Measurements from ENCODE around the gene GRB10.

DNA sequence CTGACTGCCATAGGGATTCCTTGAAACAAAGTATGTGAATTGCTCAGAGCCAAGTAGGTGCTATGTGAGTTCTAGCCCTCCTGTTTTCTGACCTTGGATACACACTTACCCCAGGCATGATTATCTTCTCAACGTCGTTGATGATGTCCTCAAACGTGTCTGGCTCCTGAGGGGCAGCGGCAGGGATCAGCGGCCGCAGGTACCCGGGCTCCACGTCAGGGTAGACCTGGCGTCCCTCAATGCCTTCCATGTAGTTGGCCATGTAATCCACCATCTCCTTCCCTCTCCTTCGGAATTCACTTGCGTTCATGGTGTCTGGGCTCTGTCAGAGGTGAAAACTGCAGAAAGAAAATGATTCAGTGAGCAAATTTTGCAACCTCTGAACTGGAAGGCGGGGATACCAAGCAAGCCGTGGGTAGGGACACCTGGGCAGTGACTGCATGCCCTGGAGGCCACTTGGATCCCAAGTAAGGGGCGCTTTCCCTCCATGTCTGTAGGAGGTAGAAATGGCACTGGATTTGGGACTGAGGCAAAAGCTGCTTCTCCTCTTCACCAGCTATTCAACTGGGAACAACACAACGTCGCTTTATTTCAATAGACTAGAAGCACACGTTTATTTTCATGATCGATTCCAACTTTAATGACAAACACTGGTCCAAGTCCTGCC is 238.8 kb downstream of the GRB10 start:
- TF ChIP-seq TAF1 (IDR thresholded peaks at IDR 0.05; ENCODE audit: low read depth, low read length) (no peak), PAX5 (IDR thresholded peaks at IDR 0.05; ENCODE audit: insufficient read depth, low read length, severe bottlenecking) (no peak), POLR2A (IDR thresholded peaks at IDR 0.05; ENCODE audit: low read depth, low read length) (no peak), POLR2AphosphoS5 (IDR thresholded peaks at IDR 0.05; ENCODE audit: low read depth, low read length) (no peak), SPI1 (IDR thresholded peaks at IDR 0.05; ENCODE audit: low read depth, low read length) (no peak)

All from GM12891 (cell line).